ENCODE data around the gene ARHGAP24.

Gene ARHGAP24

GRCh38 chr4:85615952-85616351 is 141.0 kb downstream of the ARHGAP24 start:
- no peak overlapping the region for H3K27ac ChIP-seq (ENCODE audit: low read depth, low read length)
- H3K4me3 ChIP-seq (ENCODE audit: low read length) = no peak overlapping the region
- no peaks in the 10 kb centered on the region for H3K4me1 ChIP-seq (ENCODE audit: insufficient read depth, low read length)
- no peaks in the 10 kb centered on the region for H3K27me3 ChIP-seq (ENCODE audit: insufficient read depth, low read length)
- 88% methylated on average over 2 of the region's 2 CpGs for WGBS
- H3K9ac ChIP-seq (ENCODE audit: low read depth, low read length) = no peak overlapping the region
- no peaks in the 10 kb centered on the region for H3K9me3 ChIP-seq (ENCODE audit: insufficient read depth, low read depth, low read length)
- H3K36me3 ChIP-seq (ENCODE audit: insufficient read depth, low read length) = no peaks in the 10 kb centered on the region

DNA sequence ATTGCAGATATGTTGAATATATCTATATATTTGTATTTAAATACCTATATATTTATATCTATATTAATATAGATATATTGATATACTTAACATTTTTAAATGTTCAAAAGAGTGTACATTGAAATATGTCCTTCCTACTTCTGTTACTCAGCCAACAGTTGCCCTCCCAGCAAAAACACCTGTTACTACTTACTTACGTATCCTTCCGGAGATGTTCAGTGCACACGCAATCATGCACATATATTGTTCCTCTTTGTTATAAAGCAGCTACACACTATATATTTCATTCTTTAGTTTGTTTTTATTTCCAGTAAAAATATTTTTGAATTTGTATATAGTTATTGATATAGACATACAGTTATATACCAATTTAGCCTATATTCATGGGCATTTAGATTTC is 142.3 kb downstream of the ARHGAP24 start:
- Histone ChIP-seq H3K27me3 (ENCODE audit: insufficient read depth, low read length) (no peaks in the 10 kb centered on the region), H3K4me1 (ENCODE audit: insufficient read depth, low read length) (no peaks in the 10 kb centered on the region), H3K36me3 (ENCODE audit: insufficient read depth, low read length) (no peaks in the 10 kb centered on the region), H3K4me3 (ENCODE audit: low read length) (no peak overlapping the region), H3K9ac (ENCODE audit: low read depth, low read length) (no peak overlapping the region), H3K27ac (ENCODE audit: low read depth, low read length) (no peak overlapping the region), H3K9me3 (ENCODE audit: insufficient read depth, low read depth, low read length) (no peaks in the 10 kb centered on the region)
- 84% methylated on average over 3 of the region's 3 CpGs for WGBS

DNA sequence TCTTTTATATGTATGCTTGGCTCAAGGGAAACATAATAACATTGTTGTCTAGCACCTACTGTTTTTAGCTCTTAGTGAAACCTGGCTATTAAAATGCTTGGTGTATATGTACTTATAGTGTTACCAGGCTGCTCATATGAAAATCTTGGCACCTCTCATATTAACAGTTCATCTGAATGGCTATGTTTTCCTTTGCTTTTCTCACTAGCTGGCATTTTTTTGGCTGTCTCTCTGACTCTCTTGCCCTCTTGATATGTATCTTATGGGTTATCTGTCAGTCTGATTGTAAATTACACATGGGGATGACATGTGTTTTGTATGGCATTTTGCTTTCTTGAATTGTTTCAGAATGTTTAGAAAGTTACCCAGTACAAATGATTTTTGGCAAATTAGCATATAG is 158.0 kb downstream of the ARHGAP24 start:
- no peak overlapping the region for H3K27ac ChIP-seq (ENCODE audit: low read depth, low read length)
- H3K36me3 ChIP-seq (ENCODE audit: insufficient read depth, low read length) = no peaks in the 10 kb centered on the region
- no peak overlapping the region for H3K9ac ChIP-seq (ENCODE audit: low read depth, low read length)

DNA sequence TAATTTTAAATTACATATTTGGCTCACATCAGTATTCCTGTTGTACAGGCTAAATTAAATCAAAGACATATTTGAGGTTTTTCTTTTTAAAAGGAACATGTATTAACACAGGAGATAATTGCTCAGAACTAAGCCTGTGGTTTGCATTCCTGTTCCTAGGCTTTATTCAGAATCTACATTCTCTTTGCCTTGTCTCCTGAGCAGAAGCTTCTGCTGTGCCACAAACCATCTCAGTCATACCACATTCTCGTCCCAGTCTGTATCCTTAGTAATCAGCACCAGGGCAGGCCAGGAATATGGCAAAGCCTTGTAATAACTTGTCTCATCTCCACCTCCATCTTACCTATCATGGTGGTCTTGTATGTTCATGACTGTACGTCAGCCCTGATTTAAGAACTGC is 162.8 kb downstream of the ARHGAP24 start:
- Histone ChIP-seq H3K27ac (ENCODE audit: low read depth, low read length) (no peak overlapping the region), H3K36me3 (ENCODE audit: insufficient read depth, low read length) (no peaks in the 10 kb centered on the region), H3K9me3 (ENCODE audit: insufficient read depth, low read depth, low read length) (no peaks in the 10 kb centered on the region), H3K9ac (ENCODE audit: low read depth, low read length) (no peak overlapping the region), H3K4me1 (ENCODE audit: insufficient read depth, low read length) (no peaks in the 10 kb centered on the region), H3K4me3 (ENCODE audit: low read length) (no peak overlapping the region), H3K27me3 (ENCODE audit: insufficient read depth, low read length) (no peaks in the 10 kb centered on the region)
- WGBS = 93% methylated on average over 2 of the region's 2 CpGs

More for the DNA sequence above, 158.0 kb downstream of the ARHGAP24 start:
- no peak overlapping the region for H3K4me3 ChIP-seq (ENCODE audit: low read length)
- H3K9me3 ChIP-seq (ENCODE audit: insufficient read depth, low read depth, low read length) = peaks cover 14% of the 10 kb centered on the region
- no peaks in the 10 kb centered on the region for H3K27me3 ChIP-seq (ENCODE audit: insufficient read depth, low read length)
- no peaks in the 10 kb centered on the region for H3K4me1 ChIP-seq (ENCODE audit: insufficient read depth, low read length)

- Histone ChIP-seq H3K27ac (ENCODE audit: low read depth, low read length) (no peak overlapping the region), H3K36me3 (ENCODE audit: insufficient read depth, low read length) (no peaks in the 10 kb centered on the region), H3K4me1 (ENCODE audit: insufficient read depth, low read length) (no peaks in the 10 kb centered on the region), H3K9me3 (ENCODE audit: insufficient read depth, low read depth, low read length) (no peaks in the 10 kb centered on the region), H3K9ac (ENCODE audit: low read depth, low read length) (no peak overlapping the region), H3K27me3 (ENCODE audit: insufficient read depth, low read length) (no peaks in the 10 kb centered on the region), H3K4me3 (ENCODE audit: low read length) (no peak overlapping the region)
- 96% methylated on average over 4 of the region's 4 CpGs for WGBS
Observed at GRCh38 chr4:85639946-85640345, 165.0 kb downstream of the ARHGAP24 start.

DNA sequence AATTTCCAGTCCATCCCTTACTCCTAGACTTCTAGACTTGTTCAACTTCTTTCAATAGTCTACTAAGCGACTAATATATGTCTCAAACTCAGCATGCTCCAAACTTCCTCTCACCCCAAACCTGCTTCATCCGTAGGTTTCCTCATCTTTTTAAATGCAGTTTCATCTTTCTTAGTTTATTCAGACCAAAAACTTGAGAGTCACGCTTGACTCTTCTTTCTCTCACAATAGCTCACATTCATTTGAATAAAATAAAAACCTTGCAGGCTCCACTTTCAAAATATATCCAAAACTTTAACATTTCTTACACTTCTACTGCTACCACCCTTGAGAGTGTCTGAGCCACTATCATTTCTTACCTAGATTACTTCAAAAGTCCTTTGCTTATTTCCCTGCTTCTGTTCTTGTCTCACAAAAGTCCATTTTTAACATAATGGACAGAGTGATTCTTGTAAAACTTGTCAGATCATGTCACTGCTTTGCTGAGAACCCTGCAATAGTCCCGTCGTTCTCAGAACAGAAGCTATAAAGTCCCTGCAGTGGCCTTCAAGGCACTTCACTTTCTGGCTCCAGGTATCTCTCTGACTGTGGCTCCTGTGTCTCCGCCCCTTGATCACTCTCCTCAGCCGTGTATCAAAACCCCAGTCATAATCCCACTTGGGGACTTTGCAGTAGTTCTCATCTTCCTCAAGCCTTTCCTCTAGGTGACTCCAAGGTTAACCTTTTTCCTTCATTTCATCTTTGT is 167.6 kb downstream of the ARHGAP24 start:
- no peak overlapping the region for H3K27ac ChIP-seq (ENCODE audit: low read depth, low read length)
- no peak overlapping the region for H3K9ac ChIP-seq (ENCODE audit: low read depth, low read length)
- no peaks in the 10 kb centered on the region for H3K9me3 ChIP-seq (ENCODE audit: insufficient read depth, low read depth, low read length)
- no peaks in the 10 kb centered on the region for H3K36me3 ChIP-seq (ENCODE audit: insufficient read depth, low read length)
- no peaks in the 10 kb centered on the region for H3K27me3 ChIP-seq (ENCODE audit: insufficient read depth, low read length)
- 91% methylated on average over 7 of the region's 7 CpGs for WGBS
- H3K4me1 ChIP-seq (ENCODE audit: insufficient read depth, low read length) = no peaks in the 10 kb centered on the region
- H3K4me3 ChIP-seq (ENCODE audit: low read length) = no peak overlapping the region

DNA sequence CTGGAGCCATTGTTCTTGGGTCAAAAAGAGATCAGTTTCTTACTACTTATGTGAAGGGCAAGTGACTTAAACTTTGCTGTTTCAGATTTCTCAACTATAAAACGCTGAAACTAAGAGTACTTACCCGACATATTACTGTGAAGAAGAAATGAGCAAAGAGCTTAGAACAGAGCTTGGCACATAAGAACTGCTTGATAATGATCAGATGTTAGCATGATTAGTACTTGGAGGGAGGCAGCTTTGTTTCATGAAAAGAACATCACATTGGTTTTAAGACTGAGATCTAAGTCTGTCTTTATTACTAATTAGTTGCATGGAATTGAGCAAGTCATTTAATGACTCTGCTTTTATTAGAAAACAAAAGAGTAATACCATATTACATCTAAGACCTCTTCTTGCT is 169.1 kb downstream of the ARHGAP24 start:
- H3K27ac ChIP-seq (ENCODE audit: low read depth, low read length) = no peak overlapping the region
- H3K9ac ChIP-seq (ENCODE audit: low read depth, low read length) = no peak overlapping the region
- H3K27me3 ChIP-seq (ENCODE audit: insufficient read depth, low read length) = no peaks in the 10 kb centered on the region
- WGBS = 96% methylated on average over 2 of the region's 2 CpGs
- no peaks in the 10 kb centered on the region for H3K36me3 ChIP-seq (ENCODE audit: insufficient read depth, low read length)
- no peaks in the 10 kb centered on the region for H3K4me1 ChIP-seq (ENCODE audit: insufficient read depth, low read length)
- H3K4me3 ChIP-seq (ENCODE audit: low read length) = no peak overlapping the region
- no peaks in the 10 kb centered on the region for H3K9me3 ChIP-seq (ENCODE audit: insufficient read depth, low read depth, low read length)

GRCh38 chr4:85650908-85651307 is 176.0 kb downstream of the ARHGAP24 start:
- no peaks in the 10 kb centered on the region for H3K27me3 ChIP-seq (ENCODE audit: insufficient read depth, low read length)
- H3K4me3 ChIP-seq (ENCODE audit: low read length) = no peak overlapping the region
- WGBS = 79% methylated on average over 4 of the region's 4 CpGs
- H3K4me1 ChIP-seq (ENCODE audit: insufficient read depth, low read length) = no peaks in the 10 kb centered on the region
- no peaks in the 10 kb centered on the region for H3K36me3 ChIP-seq (ENCODE audit: insufficient read depth, low read length)
- no peak overlapping the region for H3K27ac ChIP-seq (ENCODE audit: low read depth, low read length)
- no peaks in the 10 kb centered on the region for H3K9me3 ChIP-seq (ENCODE audit: insufficient read depth, low read depth, low read length)
- H3K9ac ChIP-seq (ENCODE audit: low read depth, low read length) = no peak overlapping the region

- 100% methylated on average over 1 of the region's 2 CpGs for WGBS
- H3K9ac ChIP-seq (ENCODE audit: low read depth, low read length) = no peak overlapping the region
- no peaks in the 10 kb centered on the region for H3K4me1 ChIP-seq (ENCODE audit: insufficient read depth, low read length)
- no peaks in the 10 kb centered on the region for H3K27me3 ChIP-seq (ENCODE audit: insufficient read depth, low read length)
- H3K9me3 ChIP-seq (ENCODE audit: insufficient read depth, low read depth, low read length) = no peaks in the 10 kb centered on the region
- no peaks in the 10 kb centered on the region for H3K36me3 ChIP-seq (ENCODE audit: insufficient read depth, low read length)
- H3K4me3 ChIP-seq (ENCODE audit: low read length) = no peak overlapping the region
- no peak overlapping the region for H3K27ac ChIP-seq (ENCODE audit: low read depth, low read length)
Observed at GRCh38 chr4:85656759-85657505, 182.0 kb downstream of the ARHGAP24 start.

DNA sequence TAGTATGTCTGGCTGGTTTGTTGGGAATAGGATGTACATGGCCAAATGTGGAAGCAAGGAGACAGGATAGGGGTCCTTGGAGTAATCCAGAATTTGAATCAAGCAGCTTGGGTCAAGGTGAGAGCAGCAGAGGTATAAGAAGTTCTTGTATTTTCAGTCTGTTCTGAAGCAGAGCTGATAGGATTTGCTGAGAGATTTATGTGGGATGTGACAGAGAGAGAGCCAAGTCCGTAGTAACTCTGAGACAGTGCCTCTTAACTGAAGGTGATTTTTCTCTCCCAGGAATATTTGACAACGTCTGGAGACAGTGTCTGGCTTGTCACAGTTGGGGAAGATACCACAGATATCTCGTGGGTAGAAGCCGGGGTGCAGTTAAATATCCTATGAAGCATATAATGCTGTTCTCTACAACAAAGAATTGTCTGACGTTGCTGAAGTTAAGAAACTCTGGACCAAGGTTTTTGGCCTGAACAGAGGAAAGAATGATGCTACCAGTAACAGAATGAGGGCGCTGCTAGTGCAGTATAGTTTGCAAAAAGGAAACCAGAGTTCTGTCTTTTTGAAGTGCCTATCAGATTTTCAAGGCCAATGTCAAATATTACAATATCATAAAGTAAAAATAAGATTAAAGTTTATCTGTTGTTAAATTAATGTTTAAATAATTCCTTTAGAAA is 184.0 kb downstream of the ARHGAP24 start:
- Histone ChIP-seq H3K4me1 (ENCODE audit: insufficient read depth, low read length) (no peaks in the 10 kb centered on the region), H3K9ac (ENCODE audit: low read depth, low read length) (no peak overlapping the region), H3K4me3 (ENCODE audit: low read length) (no peak overlapping the region), H3K9me3 (ENCODE audit: insufficient read depth, low read depth, low read length) (no peaks in the 10 kb centered on the region), H3K36me3 (ENCODE audit: insufficient read depth, low read length) (no peaks in the 10 kb centered on the region), H3K27ac (ENCODE audit: low read depth, low read length) (no peak overlapping the region), H3K27me3 (ENCODE audit: insufficient read depth, low read length) (no peaks in the 10 kb centered on the region)
- WGBS = 78% methylated on average over 6 of the region's 6 CpGs

DNA sequence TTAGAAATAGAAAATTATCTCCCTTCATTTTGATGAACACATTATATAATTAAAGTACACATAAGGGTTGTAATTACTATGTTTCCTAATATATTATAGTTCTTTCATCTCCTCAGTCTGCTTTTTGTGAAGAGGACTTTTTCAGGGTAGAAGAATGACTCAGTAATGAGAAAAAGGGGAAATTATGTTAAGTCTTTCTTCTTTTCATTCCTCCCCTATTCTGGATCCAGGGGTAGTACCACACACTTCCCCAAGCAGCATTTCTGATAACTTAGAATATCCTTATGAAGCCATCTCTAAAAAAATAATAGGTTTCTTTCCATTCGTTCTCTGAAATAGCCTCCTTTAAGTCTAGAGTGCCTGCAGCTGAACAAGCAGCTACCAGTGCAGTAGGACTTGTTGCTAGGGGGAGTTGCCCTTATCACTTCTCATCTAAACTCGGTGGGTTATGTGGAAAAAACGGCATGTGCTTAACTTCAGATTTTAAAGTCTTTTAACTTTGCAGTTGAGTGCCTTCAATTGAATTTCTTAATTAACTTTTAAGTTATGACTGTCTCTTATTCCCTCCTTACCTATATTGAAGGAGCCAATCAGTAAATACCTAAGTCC is 184.8 kb downstream of the ARHGAP24 start:
- H3K9me3 ChIP-seq (ENCODE audit: insufficient read depth, low read depth, low read length) = no peaks in the 10 kb centered on the region
- no peak overlapping the region for H3K4me3 ChIP-seq (ENCODE audit: low read length)
- no peaks in the 10 kb centered on the region for H3K4me1 ChIP-seq (ENCODE audit: insufficient read depth, low read length)
- H3K36me3 ChIP-seq (ENCODE audit: insufficient read depth, low read length) = no peaks in the 10 kb centered on the region
- 90% methylated on average over 3 of the region's 3 CpGs for WGBS
- H3K27me3 ChIP-seq (ENCODE audit: insufficient read depth, low read length) = no peaks in the 10 kb centered on the region
- H3K27ac ChIP-seq (ENCODE audit: low read depth, low read length) = no peak overlapping the region
- no peak overlapping the region for H3K9ac ChIP-seq (ENCODE audit: low read depth, low read length)

Measured in HUES64 (cell line).